Kidney epithelial cell (primary cell): Measurements from ENCODE around the gene TMEM190. TPM values are rescaled to one million over a fixed set of nuclear protein-coding genes. Genes with fewer than 3 reads are reported as not detected.

Experiments
- DNase-seq: peaks from one replicate; pipeline ENCODE4 v3.0.0-alpha.2; 2010; ENCODE audit warnings: low read depth
- H3K27me3 ChIP-seq: 2 replicates; pipeline ENCODE4 v1.6.0; 2011; ENCODE audit warnings: low read length; ENCODE audit not compliant: control insufficient read depth, insufficient read depth
- H3K36me3 ChIP-seq: 2 replicates; pipeline ENCODE4 v1.5.1; 2011; ENCODE audit warnings: low read length; ENCODE audit not compliant: control insufficient read depth, insufficient read depth
- H3K4me3 ChIP-seq: 2 replicates; pipeline ENCODE4 v1.5.1; 2011; ENCODE audit warnings: low read depth, mild to moderate bottlenecking, control low read depth, low read length
- CTCF ChIP-seq: IDR thresholded peaks from 2 replicates; pipeline ENCODE4 v1.5.1; 2011; ENCODE audit warnings: mild to moderate bottlenecking, moderate library complexity, low read length, control low read depth, inconsistent platforms; ENCODE audit not compliant: insufficient read depth, poor library complexity, severe bottlenecking
- total RNA-seq: library from RNA; depleted of rRNA; stranded (reverse); fragments of >200 nt; gene quantifications from 2 replicates; pipeline ENCODE4 v1.2.3, GENCODE V29; 2015

TMEM190 gene
- total RNA-seq, 1 donor from 2014 or later, result not detected

GRCh38 chr19:55368106-55368505 is 8.5 kb upstream of the TMEM190 start:
- no peak for TF ChIP-seq CTCF
- no peak for DNase-seq

GRCh38 chr19:55368701-55369563 is 7.7 kb upstream of the TMEM190 start:
- no peaks in the 10 kb centered on the region for H3K27me3 ChIP-seq

More at GRCh38 chr19:55368106-55368505, 8.5 kb upstream of the TMEM190 start:
- peak overlapping the region; percentile 67 for H3K4me3 ChIP-seq
- H3K36me3 ChIP-seq, result no peaks in the 10 kb centered on the region
- H3K27me3 ChIP-seq, result no peaks in the 10 kb centered on the region

GRCh38 chr19:55369653-55370304 is 6.8 kb upstream of the TMEM190 start:
- peak overlapping the region; percentile 67 for H3K4me3 ChIP-seq
- no peak for DNase-seq
- no peaks in the 10 kb centered on the region for H3K36me3 ChIP-seq
- no peak for TF ChIP-seq CTCF
- H3K27me3 ChIP-seq, result no peaks in the 10 kb centered on the region

More at GRCh38 chr19:55368701-55369563, 7.7 kb upstream of the TMEM190 start:
- DNase-seq, result no peak
- Histone ChIP-seq H3K4me3 (peak overlapping the region; percentile 67), H3K36me3 (no peaks in the 10 kb centered on the region)
- no peak for TF ChIP-seq CTCF

- no peaks in the 10 kb centered on the region for H3K36me3 ChIP-seq
- no peak for DNase-seq
- peak within 1 kb of the TSS; percentile 67 for H3K4me3 ChIP-seq
- H3K27me3 ChIP-seq, result no peaks in the 10 kb centered on the region
- no peak for TF ChIP-seq CTCF
Observed at GRCh38 chr19:55370305-55370988, 6.2 kb upstream of the TMEM190 start, which contains the start of gene IL11. TSS of gene IL11 (minus strand) at chr19:55370463. CDS start at chr19:55370310, 153 bp downstream.

- no peaks in the 10 kb centered on the region for H3K36me3 ChIP-seq
- H3K27me3 ChIP-seq, result peaks cover 2% of the 10 kb centered on the region
- H3K4me3 ChIP-seq, result no peak overlapping the region
- DNase-seq, result no peak
- no peak for TF ChIP-seq CTCF
Observed at GRCh38 chr19:55372316-55373081, 4.1 kb upstream of the TMEM190 start.
